ENCODE measurements around the gene CSE1L. TPM values are rescaled to one million over a fixed set of nuclear protein-coding genes. Genes with fewer than 3 reads are reported as not detected.

The CSE1L gene
- polyA plus RNA-seq, 1 of the 3 experiments (the other 2 are of a cell fraction), result 18.8 TPM

DNA sequence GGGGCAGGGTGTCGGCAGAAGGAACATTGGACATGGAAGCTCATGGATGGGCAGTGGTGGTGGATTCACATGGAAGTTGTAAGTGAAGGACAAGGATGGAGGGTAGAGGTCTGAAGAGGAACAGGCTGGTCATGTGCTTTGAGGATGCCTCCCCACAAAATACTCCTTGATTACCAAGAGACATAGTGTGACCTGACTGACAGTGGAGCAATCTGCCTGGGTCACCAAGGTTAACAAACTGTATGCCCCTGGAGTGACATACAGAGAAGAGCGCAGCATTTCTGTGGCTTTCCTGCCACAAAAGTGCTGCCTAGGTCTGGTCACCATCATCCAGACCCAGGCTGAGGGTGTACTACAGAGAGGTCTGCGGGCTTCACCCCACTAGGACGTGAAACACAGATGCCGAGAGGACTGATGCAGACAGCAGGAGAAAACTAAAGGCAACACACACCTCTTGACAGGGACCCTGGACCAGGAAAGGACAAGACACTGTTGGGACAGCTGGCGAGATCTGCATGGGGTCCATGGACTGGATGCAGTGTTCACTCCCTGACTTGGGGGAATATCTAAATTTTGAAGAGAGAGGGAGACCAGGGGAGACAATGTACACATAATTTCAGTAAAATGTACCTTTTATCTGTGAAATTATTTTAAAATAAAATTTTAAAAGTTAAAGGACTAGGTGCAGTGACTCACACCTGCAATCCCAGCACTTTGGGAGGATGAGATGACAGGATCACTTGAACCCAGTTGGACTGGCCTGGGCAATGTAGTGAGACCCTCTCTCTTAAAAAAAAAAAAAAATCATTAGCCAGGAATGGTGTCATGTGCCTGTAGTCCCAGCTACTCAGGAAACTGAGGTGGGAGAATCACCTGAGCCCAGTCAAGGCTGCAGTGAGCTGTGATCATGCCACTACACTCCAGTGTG, 64.9 kb downstream of the CSE1L start:
- Histone ChIP-seq H4K20me1 (ENCODE audit: insufficient read depth) (no peaks in the 10 kb centered on the region), H3F3A (replicated peaks; ENCODE audit: insufficient read depth) (peaks cover 10% of the 10 kb centered on the region), H3K79me2 (ENCODE audit: insufficient read depth) (no peaks in the 10 kb centered on the region), H3K4me1 (ENCODE audit: control insufficient read depth in 1 of 2, insufficient read depth in 2 of 2, low read depth in 1 of 2, low read length in 1 of 2) (no peaks in the 10 kb centered on the region), H3K4me3 (ENCODE audit: low read depth in 2 of 2, low read length in 1 of 2) (no peak overlapping the region), H3K27me3 (ENCODE audit: insufficient read depth) (no peaks in the 10 kb centered on the region), H3K9ac (no peak overlapping the region), H3K9me3 (no peaks in the 10 kb centered on the region), H2AFZ (ENCODE audit: low read depth) (no peak overlapping the region), H3K9me2 (no peaks in the 10 kb centered on the region), H3K36me3 (replicated peaks in 1 of 2; ENCODE audit: control insufficient read depth in 1 of 2, insufficient read depth in 2 of 2, low read length in 1 of 2) (peaks cover 24 to 32% of the 10 kb centered on the region in 2 experiments), H3K4me2 (no peak overlapping the region), H3K27ac (ENCODE audit: low read depth in 2 of 2, low read length in 1 of 2) (no peak overlapping the region)
- ChIA-PET CTCF (interaction anchor here (1.0 kb wide), 1 partner anchor 223 kb away, joined by 3 read pairs; no protein-coding TSS in a partner anchor), POLR2A (no interaction called here)
- 97% methylated on average over 6 of the region's 6 CpGs for WGBS (ENCODE audit: low lambda C conversion rate)
- TF ChIP-seq FOSL2 (IDR thresholded peaks at IDR 0.05; ENCODE audit: borderline replicate concordance, low read depth), result no peak
- TF ChIP-seq NFIC (IDR thresholded peaks at IDR 0.05; ENCODE audit: borderline replicate concordance), result no peak
- TF ChIP-seq NRF1 (IDR thresholded peaks at IDR 0.05; ENCODE audit: low read depth, low read length), result no peak
- TF ChIP-seq SMC3 (IDR thresholded peaks at IDR 0.05; ENCODE audit: low read depth, low read length), result no peak
- TF ChIP-seq JUND (IDR thresholded peaks at IDR 0.05), result no peak
- TF ChIP-seq PBX3 (IDR thresholded peaks at IDR 0.05), result no peak
- DNase-seq, result no peak

DNA sequence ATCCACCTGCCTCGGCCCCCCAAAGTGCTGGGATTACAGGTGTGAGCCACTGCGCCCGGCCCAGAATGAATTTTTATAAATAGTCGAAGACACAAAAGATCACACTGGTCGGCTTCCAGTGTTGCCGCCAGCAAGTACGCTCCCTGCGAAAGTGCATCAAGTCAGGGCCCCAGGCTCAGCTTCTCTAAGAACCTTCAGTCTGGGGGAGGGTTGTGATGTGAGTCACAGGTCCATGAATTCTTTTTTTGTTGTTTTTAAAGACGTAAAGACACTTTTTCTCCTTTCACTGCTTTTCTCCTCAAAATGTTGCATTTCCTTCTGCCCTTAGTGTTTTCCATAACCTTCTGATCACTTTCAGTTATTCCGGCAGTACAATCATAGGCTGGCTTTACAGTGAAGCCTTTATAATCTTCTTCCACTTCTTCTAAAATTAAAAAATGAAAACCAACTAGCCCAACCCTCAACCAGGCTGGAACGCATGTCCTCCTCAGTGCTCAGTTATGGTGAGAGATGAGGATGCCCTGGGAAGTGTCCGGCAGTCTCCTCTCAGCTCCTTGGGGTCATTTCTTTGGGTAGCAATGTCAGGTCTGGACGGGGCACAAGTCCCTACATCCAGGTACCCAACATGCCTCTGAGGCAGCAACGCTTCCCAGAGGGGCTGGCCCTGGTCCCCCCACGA, 66.6 kb downstream of the CSE1L start:
- Histone ChIP-seq H3F3A (replicated peaks; ENCODE audit: insufficient read depth) (peaks cover 10% of the 10 kb centered on the region), H3K9me3 (no peaks in the 10 kb centered on the region), H4K20me1 (ENCODE audit: insufficient read depth) (no peaks in the 10 kb centered on the region), H3K9ac (no peak overlapping the region), H3K9me2 (no peaks in the 10 kb centered on the region), H3K4me3 (ENCODE audit: low read depth in 2 of 2, low read length in 1 of 2) (no peak overlapping the region), H3K4me2 (no peak overlapping the region), H2AFZ (ENCODE audit: low read depth) (no peak overlapping the region), H3K36me3 (replicated peaks in 1 of 2; ENCODE audit: control insufficient read depth in 1 of 2, insufficient read depth in 2 of 2, low read length in 1 of 2) (peaks cover 38 to 40% of the 10 kb centered on the region in 2 experiments), H3K4me1 (ENCODE audit: control insufficient read depth in 1 of 2, insufficient read depth in 2 of 2, low read depth in 1 of 2, low read length in 1 of 2) (no peaks in the 10 kb centered on the region), H3K27me3 (ENCODE audit: insufficient read depth) (no peaks in the 10 kb centered on the region), H3K79me2 (ENCODE audit: insufficient read depth) (no peaks in the 10 kb centered on the region), H3K27ac (ENCODE audit: low read depth in 2 of 2, low read length in 1 of 2) (no peak overlapping the region)
- DNase-seq, result no peak
- ChIA-PET POLR2A (no interaction called here), CTCF (interaction anchor here (0.8 to 1.9 kb wide), 3 partner anchors 14 to 104 kb away, joined by 3 to 5 read pairs (median 4); no protein-coding TSS in a partner anchor)
- 91% methylated on average over 15 of the region's 15 CpGs for WGBS (ENCODE audit: low lambda C conversion rate)
- TF ChIP-seq, protein P1, sequence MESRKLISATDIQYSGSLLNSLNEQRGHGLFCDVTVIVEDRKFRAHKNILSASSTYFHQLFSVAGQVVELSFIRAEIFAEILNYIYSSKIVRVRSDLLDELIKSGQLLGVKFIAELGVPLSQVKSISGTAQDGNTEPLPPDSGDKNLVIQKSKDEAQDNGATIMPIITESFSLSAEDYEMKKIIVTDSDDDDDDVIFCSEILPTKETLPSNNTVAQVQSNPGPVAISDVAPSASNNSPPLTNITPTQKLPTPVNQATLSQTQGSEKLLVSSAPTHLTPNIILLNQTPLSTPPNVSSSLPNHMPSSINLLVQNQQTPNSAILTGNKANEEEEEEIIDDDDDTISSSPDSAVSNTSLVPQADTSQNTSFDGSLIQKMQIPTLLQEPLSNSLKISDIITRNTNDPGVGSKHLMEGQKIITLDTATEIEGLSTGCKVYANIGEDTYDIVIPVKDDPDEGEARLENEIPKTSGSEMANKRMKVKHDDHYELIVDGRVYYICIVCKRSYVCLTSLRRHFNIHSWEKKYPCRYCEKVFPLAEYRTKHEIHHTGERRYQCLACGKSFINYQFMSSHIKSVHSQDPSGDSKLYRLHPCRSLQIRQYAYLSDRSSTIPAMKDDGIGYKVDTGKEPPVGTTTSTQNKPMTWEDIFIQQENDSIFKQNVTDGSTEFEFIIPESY (IDR thresholded peaks at IDR 0.05; ENCODE audit: borderline replicate concordance, low read depth), result no peak
- TF ChIP-seq CHD2 (IDR thresholded peaks at IDR 0.05; ENCODE audit: low read length, partially characterized antibody) (no peak), EP300 (IDR thresholded peaks at IDR 0.05; ENCODE audit: borderline replicate concordance in 1 of 2, low read depth in 1 of 2, low read length in 1 of 2) (no peak), FOXM1 (IDR thresholded peaks at IDR 0.05; ENCODE audit: low read depth) (no peak), ELF1 (IDR thresholded peaks at IDR 0.05) (no peak), TEAD4 (IDR thresholded peaks at IDR 0.05; ENCODE audit: borderline replicate concordance, insufficient read depth) (no peak), RXRA (IDR thresholded peaks at IDR 0.05; ENCODE audit: borderline replicate concordance, low read depth) (no peak), RFX5 (IDR thresholded peaks at IDR 0.05; ENCODE audit: low read length) (no peak), MAX (IDR thresholded peaks at IDR 0.05; ENCODE audit: low read depth) (no peak), FOSL2 (IDR thresholded peaks at IDR 0.05; ENCODE audit: borderline replicate concordance, low read depth) (no peak), EZH2phosphoT487 (IDR thresholded peaks at IDR 0.05; ENCODE audit: borderline replicate concordance, low read depth) (no peak)

Measured in SK-N-SH (cell line).